ENCODE results near the gene UBA3. TPM values are rescaled to one million over a fixed set of nuclear protein-coding genes. Genes with fewer than 3 reads are reported as not detected.

UBA3 gene
- total RNA-seq, 1 experiment from 2014 or later = 63.8 TPM

DNA sequence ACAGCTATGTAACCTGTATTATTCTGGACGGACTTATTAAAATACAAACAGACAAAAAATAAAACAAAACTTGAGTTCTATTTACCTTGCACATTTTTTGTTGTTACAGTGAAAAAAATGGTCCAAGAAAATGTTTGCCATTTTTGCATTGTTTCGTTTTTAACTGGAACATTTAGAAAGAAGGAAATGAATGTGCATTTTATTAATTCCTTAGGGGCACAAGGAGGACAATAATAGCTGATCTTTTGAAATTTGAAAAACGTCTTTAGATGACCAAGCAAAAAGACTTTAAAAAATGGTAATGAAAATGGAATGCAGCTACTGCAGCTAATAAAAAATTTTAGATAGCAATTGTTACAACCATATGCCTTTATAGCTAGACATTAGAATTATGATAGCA lies 25.2 kb upstream of the UBA3 start:
- in situ Hi-C loops (cut with HindIII; ENCODE audit: low pct_unique_long_range_greater_than_20kb, low sequenced_read_pairs) = no loop called here
- DNase-seq (ENCODE audit: low read depth, low spot score) = no peak

- no peak for DNase-seq (ENCODE audit: low read depth, low spot score)
- in situ Hi-C loops (cut with HindIII; ENCODE audit: low pct_unique_long_range_greater_than_20kb, low sequenced_read_pairs) = no loop called here
Measured at GRCh38 chr3:69104586-69104985, 24.4 kb upstream of the UBA3 start.

DNA sequence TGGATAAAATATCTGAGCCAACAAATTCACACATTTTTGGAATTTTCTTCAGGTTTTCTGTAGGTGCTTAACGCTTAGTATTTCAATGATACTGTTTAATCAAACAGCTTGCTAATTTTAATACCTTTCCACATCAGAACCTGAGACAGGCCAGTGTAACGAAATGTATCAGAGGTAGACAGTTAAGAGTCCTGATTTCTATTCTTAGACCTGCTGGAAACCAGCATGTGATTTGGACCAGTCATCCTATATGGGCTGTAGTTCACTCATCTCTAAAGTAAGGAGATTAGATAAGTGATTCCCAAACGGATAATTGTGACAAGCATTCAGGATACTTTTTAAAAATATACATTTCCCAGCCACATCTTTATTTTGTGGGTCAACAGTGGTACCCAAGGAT lies 23.0 kb upstream of the UBA3 start:
- in situ Hi-C loops (cut with HindIII; ENCODE audit: low pct_unique_long_range_greater_than_20kb, low sequenced_read_pairs) = no loop called here
- no peak for DNase-seq (ENCODE audit: low read depth, low spot score)

- in situ Hi-C loops (cut with HindIII; ENCODE audit: low pct_unique_long_range_greater_than_20kb, low sequenced_read_pairs) = no loop called here
- DNase-seq (ENCODE audit: low read depth, low spot score) = no peak
Measured at GRCh38 chr3:69102384-69102783, 22.2 kb upstream of the UBA3 start.

GRCh38 chr3:69099576-69099975 lies 19.4 kb upstream of the UBA3 start:
- in situ Hi-C loops (cut with HindIII; ENCODE audit: low pct_unique_long_range_greater_than_20kb, low sequenced_read_pairs) = no loop called here
- peak; percentile 51 for DNase-seq (ENCODE audit: low read depth, low spot score)

DNA sequence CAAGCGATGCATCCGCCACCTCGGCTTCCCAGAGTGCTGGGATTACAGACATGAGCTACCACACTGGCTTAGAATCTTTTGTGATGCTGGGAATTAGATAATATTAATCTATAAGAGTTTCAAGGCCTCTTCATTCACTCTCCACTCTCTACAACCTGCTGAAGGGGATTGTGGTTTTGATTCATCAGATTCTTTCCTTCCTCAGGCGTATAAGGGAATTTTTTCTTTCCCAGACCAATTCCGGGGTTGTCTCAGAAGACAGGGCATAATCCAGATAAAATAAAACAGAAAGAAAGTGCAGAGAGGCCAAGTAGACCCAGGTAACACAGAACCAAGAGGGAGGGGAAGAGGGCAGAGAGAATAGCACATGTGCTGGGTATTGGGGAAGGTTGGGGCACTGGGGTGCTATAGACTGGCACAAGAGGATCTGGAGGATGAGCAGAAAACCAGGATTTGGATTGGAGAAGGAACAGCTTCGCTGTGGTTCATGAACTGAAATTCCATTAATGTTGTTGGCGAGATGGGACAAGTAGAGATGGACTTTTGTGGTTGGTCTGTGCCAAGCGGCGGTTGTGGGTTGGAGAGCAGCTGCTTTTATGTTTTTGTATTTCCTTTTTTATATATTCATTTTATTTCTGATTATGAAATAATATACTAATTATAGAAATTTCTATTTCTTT lies 17.4 kb upstream of the UBA3 start:
- in situ Hi-C loops (cut with HindIII; ENCODE audit: low pct_unique_long_range_greater_than_20kb, low sequenced_read_pairs) = no loop called here
- DNase-seq (ENCODE audit: low read depth, low spot score) = no peak

DNA sequence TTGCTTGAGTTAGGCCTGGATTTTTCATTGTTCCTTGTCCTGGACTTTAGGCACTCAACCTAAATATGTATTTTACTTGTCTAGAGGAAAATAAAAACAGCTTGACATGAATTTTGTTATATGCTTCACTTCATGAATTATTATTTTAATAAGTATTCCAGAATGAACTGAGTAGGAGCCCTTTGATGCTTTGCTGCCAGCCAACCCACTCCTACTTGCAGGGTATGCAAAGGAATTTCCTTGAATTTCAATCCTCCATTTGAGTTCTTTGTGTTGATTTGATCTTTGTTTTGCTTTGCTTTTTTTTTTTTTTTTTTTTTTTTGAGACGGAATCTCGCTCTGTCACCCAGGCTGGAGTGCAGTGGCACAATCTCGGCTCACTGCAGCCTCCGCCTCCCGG lies 16.1 kb upstream of the UBA3 start:
- DNase-seq (ENCODE audit: low read depth, low spot score) = no peak
- in situ Hi-C loops (cut with HindIII; ENCODE audit: low pct_unique_long_range_greater_than_20kb, low sequenced_read_pairs) = no loop called here

GRCh38 chr3:69095636-69096035 lies 15.5 kb upstream of the UBA3 start:
- in situ Hi-C loops (cut with HindIII; ENCODE audit: low pct_unique_long_range_greater_than_20kb, low sequenced_read_pairs) = no loop called here
- DNase-seq (ENCODE audit: low read depth, low spot score) = no peak

GRCh38 chr3:69094467-69095205 lies 14.5 kb upstream of the UBA3 start:
- DNase-seq (ENCODE audit: low read depth, low spot score) = no peak
- in situ Hi-C loops (cut with HindIII; ENCODE audit: low pct_unique_long_range_greater_than_20kb, low sequenced_read_pairs) = no loop called here

- in situ Hi-C loops (cut with HindIII; ENCODE audit: low pct_unique_long_range_greater_than_20kb, low sequenced_read_pairs) = no loop called here
- DNase-seq (ENCODE audit: low read depth, low spot score) = peak; percentile 28
Measured at GRCh38 chr3:69092030-69092516, 11.9 kb upstream of the UBA3 start.

DNA sequence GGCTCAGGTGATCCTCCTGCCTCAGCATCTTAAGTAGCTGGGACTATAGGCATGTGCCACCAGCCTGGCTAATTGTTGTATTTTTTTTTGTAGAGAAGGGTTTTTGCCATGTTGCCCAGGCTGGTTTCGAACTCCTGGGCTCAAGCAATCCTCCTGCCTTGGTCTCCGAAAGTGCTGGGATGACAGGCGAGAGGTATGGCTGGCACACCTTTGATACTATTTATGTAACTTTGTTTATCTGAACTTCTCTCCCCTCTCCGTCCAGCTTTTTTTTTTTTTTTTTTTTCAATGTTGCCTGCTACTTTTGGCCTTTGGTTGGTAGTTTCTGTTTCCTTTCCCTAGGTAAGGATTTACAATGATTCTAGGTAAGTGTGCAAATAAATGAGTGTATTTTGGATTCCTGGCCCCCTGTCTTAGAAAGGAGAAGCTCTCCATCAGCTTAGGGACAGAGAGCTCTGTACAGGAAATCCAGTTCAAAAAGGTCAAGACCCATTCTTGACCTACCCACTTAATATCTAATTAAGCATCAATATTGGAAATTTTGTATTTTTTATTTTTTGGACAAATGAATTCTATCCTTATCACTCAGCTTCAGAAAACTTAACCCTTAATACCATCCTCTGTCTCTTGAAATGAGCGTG lies 11.3 kb upstream of the UBA3 start:
- in situ Hi-C loops (cut with HindIII; ENCODE audit: low pct_unique_long_range_greater_than_20kb, low sequenced_read_pairs) = no loop called here
- no peak for DNase-seq (ENCODE audit: low read depth, low spot score)

GRCh38 chr3:69090021-69090420 lies 9.9 kb upstream of the UBA3 start:
- no peak for DNase-seq (ENCODE audit: low read depth, low spot score)
- in situ Hi-C loops (cut with HindIII; ENCODE audit: low pct_unique_long_range_greater_than_20kb, low sequenced_read_pairs) = no loop called here

DNA sequence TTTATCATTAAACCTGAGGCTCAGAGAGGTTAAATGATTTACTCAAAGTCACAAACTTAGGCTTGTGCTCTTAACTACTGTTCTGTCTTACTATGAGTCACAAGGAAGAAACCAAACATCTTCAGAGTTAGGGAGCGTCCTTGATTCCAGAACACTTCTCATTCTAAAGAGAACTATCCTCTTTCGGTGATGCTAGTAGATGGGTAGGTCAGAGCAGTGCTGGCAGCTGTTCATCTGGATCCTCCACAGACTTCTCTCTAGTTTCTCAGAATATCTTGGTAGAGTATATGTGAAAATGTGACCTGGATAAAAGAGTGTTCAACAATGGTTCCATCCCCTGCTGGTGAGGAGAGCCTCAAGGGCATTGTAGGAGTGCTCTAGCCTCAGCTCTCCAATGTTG lies 7.9 kb upstream of the UBA3 start:
- no peak for DNase-seq (ENCODE audit: low read depth, low spot score)

GRCh38 chr3:69087030-69087791 lies 7.0 kb upstream of the UBA3 start:
- no peak for DNase-seq (ENCODE audit: low read depth, low spot score)
- in situ Hi-C loops (cut with HindIII; ENCODE audit: low pct_unique_long_range_greater_than_20kb, low sequenced_read_pairs) = no loop called here

More for the DNA sequence above, 7.9 kb upstream of the UBA3 start:
- in situ Hi-C loops (cut with HindIII; ENCODE audit: low pct_unique_long_range_greater_than_20kb, low sequenced_read_pairs) = no loop called here

DNA sequence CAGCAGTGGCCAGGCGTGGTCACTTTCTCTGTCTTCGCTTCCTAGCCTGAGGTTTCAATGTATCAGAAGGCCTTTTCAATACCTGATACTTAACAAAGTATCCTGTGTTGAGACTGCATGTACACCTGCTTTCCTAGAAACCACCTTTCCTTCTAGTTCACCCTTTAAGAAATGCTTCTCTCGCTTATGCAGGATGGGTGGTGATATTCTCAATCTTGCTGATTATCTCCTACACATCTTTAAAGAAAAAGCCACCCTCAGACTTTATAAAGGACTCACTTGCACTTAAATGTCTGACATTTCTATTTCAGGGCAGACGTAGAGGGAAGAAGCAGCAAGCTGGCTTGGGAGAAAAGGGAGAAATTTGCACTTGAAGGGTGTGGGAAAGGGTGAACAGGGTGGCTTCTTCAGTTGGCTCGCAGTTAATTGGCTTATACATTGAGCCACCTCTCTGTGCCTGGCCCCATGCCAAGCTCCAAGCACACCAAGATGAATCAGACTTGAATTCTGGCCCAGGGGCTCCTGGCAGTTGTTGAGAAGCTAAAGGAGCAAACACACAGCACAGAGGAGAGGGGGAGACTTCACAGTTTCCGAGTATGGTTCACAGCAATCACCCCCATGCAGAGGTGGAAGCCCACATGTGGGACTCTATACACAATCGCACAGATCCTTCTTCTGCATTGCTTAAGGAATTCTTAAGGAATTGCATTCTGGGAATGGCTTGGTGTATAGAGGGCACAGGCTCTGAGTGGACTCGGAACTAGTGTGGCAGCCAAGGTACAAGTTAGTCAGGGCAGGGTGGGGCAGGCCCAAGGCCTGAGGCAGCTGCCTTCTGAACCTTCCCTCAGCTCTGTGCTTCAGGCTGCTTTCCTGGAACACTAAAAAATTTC lies 5.9 kb upstream of the UBA3 start:
- peak; percentile 86 for DNase-seq (ENCODE audit: low read depth, low spot score)
- in situ Hi-C loops (cut with HindIII; ENCODE audit: low pct_unique_long_range_greater_than_20kb, low sequenced_read_pairs) = no loop called here

GRCh38 chr3:69085168-69085832 lies 5.1 kb upstream of the UBA3 start:
- peak; percentile 20 for DNase-seq (ENCODE audit: low read depth, low spot score)
- in situ Hi-C loops (cut with HindIII; ENCODE audit: low pct_unique_long_range_greater_than_20kb, low sequenced_read_pairs) = no loop called here

All from SK-MEL-5 (cell line).